ENCODE measurements around the gene MGMT.

The MGMT gene

GRCh38 chr10:129495256-129495655 lies 28.2 kb downstream of the MGMT start:
- no peak for DNase-seq (ENCODE audit: low read depth)

- DNase-seq (ENCODE audit: low read depth) = no peak
Observed at GRCh38 chr10:129495698-129496097, 28.7 kb downstream of the MGMT start.

GRCh38 chr10:129497013-129497412 lies 30.0 kb downstream of the MGMT start:
- DNase-seq (ENCODE audit: low read depth) = no peak

GRCh38 chr10:129498680-129499079 lies 31.6 kb downstream of the MGMT start:
- DNase-seq (ENCODE audit: low read depth) = no peak

GRCh38 chr10:129500617-129501339 lies 33.7 kb downstream of the MGMT start:
- no peak for DNase-seq (ENCODE audit: low read depth)

- no peak for DNase-seq (ENCODE audit: low read depth)
Observed at GRCh38 chr10:129501652-129502436, 34.8 kb downstream of the MGMT start.

- DNase-seq (ENCODE audit: low read depth) = no peak
Observed at GRCh38 chr10:129502448-129502847, 35.4 kb downstream of the MGMT start.

GRCh38 chr10:129505500-129506075 lies 38.5 kb downstream of the MGMT start:
- no peak for DNase-seq (ENCODE audit: low read depth)

GRCh38 chr10:129506101-129506797 lies 39.2 kb downstream of the MGMT start:
- DNase-seq (ENCODE audit: low read depth) = no peak

GRCh38 chr10:129507216-129507889 lies 40.3 kb downstream of the MGMT start:
- DNase-seq (ENCODE audit: low read depth) = no peak

- no peak for DNase-seq (ENCODE audit: low read depth)
Observed at GRCh38 chr10:129509155-129509554, 42.1 kb downstream of the MGMT start.

GRCh38 chr10:129509835-129510234 lies 42.8 kb downstream of the MGMT start:
- no peak for DNase-seq (ENCODE audit: low read depth)

GRCh38 chr10:129511086-129511485 lies 44.0 kb downstream of the MGMT start:
- DNase-seq (ENCODE audit: low read depth) = no peak

GRCh38 chr10:129511758-129512157 lies 44.7 kb downstream of the MGMT start:
- DNase-seq (ENCODE audit: low read depth) = no peak

GRCh38 chr10:129513312-129513711 lies 46.3 kb downstream of the MGMT start:
- DNase-seq (ENCODE audit: low read depth) = no peak

GRCh38 chr10:129514568-129515451 lies 47.8 kb downstream of the MGMT start:
- no peak for DNase-seq (ENCODE audit: low read depth)

- no peak for DNase-seq (ENCODE audit: low read depth)
Observed at GRCh38 chr10:129516846-129517679, 50.0 kb downstream of the MGMT start.

- no peak for DNase-seq (ENCODE audit: low read depth)
Observed at GRCh38 chr10:129517680-129518057, 50.6 kb downstream of the MGMT start.

- DNase-seq (ENCODE audit: low read depth) = no peak
Observed at GRCh38 chr10:129518793-129519192, 51.8 kb downstream of the MGMT start.

GRCh38 chr10:129520440-129521080 lies 53.5 kb downstream of the MGMT start:
- DNase-seq (ENCODE audit: low read depth) = no peak
